Occipital lobe (tissue), 2 donors: ENCODE results near the gene DSCAM. TPM values are rescaled to one million over a fixed set of nuclear protein-coding genes. Genes with fewer than 3 reads are reported as not detected.

Experiments
- DNase-seq: peaks from one replicate; lab custom pipeline; 2025; lab: John Stamatoyannopoulos, UW
- total RNA-seq: library from RNA; depleted of rRNA; stranded (reverse); fragments of >200 nt; gene quantifications from one replicate; pipeline ENCODE4 v1.2.3, GENCODE V29; 2014

DSCAM gene
- total RNA-seq, 1 donor from 2014 or later = 13.3 TPM

DNA sequence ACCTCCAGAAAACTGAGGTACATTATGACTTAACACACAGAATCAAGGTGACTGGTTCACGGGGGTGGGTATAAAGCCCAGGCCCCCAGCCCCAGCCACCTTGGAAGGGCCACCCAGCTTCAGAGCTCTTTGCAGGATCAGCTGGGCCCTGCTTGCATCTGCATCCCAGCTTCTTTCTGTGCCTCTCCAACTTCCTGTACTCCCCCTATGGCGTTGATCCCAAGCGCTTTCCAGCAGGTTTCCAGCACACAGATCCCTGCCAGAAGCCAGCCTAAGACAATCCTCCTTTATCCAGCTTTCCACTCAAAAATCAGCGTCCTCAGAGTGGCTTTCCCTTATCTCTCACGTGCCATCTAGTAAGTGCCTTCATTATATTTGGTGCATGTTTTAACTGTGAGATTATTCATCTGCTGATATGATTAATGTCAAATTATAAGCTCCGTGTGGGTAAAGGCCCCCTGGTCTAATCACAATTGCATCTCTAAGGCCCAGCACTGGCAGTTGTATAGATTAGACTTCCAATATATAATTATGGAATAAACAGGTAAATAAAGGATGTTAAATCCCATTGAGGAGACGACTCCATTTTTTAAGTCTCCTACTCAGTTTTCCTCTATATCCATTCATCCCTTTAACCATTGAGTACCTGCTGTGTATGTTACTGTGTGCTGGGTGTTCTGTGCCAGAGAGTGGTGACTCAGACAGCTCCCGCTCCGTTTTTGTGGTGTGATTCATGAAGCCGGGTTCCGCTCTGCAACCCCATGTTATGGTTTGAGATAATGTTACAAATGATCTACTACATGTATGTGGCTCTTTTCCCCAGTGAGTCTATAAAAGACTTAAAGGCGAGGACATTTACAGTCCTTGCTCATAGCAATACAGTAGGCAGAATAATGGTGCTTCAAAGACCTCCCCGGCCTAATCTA is 592.2 kb downstream of the DSCAM start:
- DNase-seq = peak; percentile 27

DNA sequence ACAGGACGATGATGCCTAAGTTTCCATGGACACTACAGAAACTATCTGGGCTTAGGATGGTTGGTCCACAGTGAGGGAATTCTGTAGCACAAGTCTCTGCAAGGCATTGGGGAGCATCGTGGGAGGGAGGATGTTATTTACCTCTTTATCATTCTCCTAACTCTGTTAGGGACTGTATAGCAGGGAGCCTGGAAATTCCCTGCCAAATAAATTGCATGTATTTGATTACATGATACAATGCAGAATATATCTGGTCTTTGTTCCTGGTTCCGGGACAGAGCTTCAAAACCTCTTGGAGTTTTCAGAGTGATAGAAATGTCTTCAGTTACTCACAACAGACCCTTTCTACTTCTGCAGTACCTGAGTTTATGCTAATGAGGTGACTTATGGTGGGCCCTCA is 593.8 kb downstream of the DSCAM start:
- DNase-seq = no peak

DNA sequence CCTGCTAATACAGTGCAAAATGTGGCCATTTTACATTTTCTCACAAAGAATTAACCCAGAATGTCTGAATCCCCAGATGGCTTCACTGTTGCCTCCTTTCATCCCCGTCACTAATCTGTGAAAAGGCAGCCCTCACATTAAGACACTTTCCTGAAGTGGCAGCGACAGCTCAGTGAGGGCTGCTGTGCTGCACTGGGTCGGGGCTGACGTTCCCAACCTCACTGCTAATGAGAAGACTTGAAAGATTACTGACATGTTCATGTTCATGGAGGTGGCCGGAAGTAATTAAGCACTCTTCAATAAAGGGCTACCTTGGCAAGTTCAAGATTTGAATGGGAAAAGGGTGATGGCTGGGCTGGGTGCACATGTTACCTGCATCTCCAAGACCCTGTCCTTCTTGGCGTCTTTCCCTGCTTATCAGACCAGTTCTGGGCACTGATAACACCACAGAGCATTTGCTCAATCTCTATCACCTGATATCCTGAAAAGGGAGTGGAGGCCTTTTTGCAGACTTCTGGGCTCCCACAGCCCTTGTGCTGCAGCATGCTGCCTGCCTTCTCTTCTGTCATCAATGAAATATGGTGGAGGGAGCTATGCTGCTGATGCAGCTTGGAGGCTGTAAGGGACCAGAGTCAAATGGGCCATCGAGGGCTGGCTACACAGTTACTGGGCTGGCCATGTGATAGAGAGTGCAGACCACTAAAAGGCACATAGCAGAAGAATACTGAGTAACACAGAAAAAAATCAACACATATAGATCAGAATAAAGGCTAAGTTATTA is 596.3 kb downstream of the DSCAM start:
- no peak for DNase-seq

DNA sequence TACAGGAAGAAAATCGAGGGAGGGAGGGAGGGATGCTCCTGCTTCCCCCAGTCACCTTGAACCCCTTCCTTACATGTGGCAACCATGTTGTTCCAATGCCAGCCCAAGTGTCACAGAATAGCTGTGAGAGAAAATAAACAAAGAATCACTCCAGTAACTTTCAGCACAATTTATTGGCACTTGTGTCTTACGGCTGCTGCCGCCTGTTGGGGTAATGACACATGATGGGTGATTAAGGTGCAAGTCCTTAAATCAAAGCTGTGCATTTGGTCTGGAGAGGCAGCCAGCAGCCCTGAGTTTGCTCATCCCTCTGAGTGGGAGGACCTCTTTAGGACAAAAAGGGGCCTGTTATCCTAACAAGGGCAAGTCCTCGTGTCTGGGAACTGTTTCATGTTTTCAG is 602.0 kb downstream of the DSCAM start:
- DNase-seq = no peak

DNA sequence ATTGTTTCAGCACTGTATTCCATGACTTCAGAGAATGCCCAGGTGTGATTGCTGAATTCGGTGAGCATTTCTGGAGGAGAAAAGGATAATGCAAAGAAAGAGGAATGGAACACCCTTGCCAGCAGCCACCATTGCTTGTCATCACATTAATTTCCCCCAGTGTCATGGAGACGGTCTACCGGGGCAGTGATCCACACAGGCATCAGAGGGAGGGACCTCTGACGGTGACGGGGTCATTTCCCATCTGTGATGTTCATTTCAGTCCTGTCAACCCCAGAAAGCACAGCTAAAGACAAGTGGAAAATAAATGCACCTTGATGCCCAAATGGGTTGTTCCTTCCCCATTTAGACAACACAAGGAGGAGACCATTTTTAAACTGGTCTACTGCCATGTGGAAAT is 603.3 kb downstream of the DSCAM start:
- DNase-seq = no peak

DNA sequence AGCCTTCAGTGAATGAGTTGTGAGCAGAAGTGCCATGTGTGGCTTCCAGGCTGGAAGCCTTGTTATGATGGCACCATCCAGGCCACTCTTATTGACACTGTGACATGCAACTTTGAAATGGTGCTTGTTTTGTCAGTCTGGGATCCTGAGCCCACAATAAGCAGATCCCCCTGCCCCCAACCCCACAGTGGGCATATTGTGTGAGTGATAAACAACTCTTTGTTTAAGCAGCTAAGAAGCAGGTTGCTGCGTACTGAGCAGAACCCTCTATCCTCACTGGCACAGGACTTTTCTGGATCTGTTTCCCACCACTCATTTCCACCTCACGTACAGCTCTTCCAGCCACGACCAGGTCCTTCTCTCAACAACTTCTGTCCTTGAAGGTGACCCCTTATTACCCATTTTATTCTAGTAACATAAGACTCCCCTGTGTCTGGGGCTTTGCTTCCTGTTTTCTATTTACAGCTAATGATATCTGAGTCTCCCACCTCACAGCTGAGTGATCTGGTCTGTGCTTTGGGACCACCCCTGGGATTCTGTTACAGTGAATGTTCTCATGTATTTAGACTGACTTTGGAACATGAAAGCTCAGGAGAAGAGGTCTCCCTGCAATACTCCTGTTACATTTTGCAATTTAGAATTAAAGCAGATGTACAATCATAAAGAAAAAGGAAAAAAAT is 604.2 kb downstream of the DSCAM start:
- DNase-seq = no peak

DNA sequence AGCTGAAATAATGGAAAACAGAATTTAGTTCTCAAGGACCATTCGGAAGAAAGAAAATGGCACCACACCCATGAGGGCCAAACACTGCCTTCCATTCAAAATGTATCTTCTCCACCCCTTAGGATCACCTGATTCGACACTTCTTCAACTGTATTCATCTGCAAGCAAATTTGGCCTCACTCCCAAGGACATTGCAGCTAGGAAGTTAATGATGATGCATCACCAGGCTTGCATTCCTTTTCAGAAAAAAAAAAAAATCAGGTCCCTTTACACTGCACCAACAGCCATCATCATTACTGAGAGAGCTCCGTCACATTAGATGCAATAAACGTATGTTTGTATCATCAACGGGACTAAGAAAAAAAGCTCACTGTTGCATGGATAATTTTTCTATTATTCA is 611.4 kb downstream of the DSCAM start:
- DNase-seq = no peak

DNA sequence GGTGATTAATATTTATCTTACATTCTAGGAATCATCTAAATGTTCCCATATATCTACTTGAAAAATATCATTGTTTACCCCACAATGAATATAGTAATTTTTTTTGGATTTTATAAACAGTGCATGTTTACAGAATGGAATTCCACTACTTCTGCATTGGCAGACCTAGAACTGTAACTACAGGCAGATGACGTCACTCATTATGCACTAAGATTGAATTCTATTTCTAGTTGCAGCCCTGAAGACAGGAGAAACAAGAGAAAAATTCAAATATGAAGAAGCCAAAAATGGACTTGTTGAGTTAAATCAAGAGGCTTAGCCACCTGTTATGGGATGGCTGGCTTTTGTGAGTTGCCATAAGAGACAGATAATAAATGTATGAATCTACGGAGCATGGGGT is 615.0 kb downstream of the DSCAM start:
- DNase-seq = no peak

DNA sequence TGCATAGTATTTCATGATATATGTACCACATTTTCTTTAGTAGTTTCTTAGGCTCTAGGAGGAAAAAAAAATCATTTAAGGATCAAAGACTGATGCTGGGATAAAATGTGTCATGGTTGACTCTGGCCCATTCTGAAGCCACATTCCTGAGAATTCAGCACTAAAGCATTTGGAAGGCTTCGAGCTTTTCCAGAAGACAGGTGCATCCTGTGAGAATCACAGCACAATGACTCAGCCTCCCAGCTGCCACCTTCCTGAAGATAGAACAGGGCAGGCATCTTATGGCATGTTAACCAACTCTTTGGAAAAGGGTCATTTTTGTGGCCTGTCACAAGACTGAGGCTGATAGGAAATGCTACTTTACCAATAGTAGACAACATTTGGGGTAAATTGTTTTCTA is 619.9 kb downstream of the DSCAM start:
- DNase-seq = no peak

DNA sequence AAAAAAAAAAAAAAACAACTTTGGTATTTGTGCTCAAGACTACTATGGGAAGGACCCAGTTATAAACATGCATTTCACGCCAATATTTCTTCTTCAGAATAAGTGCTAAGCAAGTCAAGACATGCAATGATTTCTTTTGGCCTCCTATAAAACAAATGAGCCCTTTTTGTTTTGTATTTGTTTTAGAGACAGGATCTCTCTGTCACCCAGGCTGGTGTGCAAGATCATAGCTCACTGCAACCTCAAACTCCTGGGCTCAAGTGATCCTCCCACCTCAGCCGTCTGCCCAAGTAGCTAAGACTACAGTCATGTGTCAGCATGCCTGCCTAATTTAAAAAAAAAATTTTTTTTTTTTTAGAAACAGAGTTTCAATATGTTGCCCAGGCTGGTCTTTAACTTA is 631.0 kb downstream of the DSCAM start:
- DNase-seq = no peak

DNA sequence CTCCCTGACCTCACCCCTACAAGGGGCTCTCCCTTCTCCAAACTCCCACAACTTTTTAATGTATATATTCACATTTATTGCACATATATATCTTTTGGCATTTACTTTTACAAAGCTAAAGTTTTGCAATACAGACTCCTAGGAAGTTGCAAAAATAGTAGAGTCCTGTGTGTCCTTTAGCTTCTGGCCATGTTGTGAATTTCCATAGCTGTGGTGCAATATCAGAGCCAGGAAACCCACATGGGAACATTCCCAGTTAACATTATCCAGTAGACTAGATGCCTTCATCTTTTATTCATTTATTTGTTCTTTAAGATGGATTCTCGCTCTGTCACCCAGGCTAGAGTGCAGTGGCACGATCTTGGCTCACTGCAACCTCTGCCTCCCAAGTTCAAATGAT is 636.7 kb downstream of the DSCAM start:
- DNase-seq = no peak

DNA sequence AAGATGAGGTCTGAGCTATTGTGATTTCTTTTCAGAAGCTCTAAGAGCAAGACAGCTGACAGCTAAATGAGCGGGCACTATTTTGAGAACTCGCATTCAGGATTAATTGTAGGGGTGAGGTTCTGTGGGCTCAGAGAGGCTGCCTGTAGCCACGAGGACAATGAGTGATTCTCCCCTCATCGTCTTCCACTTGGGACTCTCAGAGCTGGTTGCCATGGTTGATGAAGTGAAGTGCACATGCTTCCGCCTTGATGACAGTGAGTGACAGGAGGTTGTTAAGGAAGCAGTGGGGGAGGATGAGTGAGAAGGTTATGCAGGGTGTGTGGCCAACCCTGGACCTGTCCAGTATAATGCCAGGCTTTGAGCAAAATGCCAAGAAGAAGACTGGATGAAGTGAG is 638.0 kb downstream of the DSCAM start:
- DNase-seq = no peak

DNA sequence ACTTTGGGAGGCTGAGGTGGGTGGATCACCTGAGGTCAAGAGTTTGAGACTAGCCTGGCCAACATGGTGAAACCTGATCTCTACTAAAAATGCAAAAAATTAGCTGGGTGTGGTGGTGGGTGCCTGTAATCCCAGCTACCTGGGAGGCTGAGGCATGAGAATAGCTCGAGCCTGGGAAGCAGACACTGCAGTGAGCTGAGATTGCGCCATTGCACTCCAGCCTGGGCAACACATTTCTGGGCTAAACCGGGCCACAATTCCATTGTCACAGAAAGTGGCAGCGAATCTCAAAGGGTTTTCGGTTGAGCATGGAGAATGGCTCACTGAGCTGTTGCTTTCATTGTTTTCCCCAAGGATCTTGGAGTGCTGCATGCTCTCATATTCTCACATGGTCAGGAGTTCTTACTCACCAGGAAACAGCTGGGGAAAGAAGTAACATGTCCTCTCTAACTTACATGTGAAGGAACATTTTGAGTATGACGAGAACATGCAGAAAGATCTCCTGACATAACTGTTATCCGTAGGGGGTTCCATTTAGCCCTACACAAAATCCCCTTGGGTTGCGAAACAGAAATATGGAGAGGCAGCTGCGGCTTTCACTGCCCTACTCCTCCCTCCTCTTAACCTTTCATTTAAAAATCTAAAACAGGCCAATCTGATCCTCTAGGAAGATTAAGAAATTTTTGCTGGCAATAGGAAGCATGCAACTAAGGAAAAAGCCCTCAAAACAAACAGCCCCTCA is 638.6 kb downstream of the DSCAM start:
- DNase-seq = no peak

DNA sequence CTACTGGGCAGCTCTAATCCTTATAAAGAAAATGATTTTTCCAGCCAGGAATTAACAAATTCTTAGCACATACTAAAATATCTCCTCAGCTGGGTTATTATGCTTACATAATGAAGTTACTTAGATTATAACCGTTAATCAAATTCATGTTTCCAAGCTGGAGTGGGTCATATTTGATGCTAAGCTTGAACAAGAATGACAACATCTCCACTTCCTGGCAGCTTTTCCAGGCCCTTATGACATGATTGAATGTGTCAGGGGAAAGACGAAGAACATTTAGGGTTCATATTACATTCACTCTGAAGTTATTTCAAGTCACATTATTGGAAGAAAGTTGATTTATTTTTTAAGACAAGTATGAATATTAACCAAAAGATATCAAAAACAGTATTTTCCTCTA is 646.0 kb downstream of the DSCAM start:
- no peak for DNase-seq

DNA sequence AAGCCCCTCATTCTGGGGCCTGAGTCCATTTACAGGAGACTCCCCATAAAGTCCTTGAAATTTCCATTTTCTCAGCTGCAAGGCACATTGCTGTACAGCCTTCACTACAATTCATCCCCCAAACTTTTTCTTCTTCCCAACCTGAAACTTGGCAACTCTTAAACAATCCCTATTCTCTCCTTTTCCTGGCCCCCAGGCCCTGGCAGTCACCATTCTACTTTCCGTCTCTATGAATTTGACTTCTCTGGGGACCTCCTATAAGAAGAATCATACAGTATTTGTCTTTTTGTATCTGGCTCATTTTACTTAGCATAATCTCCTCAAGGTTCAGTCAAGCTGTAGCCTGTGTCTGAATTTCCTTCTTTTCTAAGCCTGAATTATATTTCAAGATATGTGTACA is 646.8 kb downstream of the DSCAM start:
- DNase-seq = no peak

DNA sequence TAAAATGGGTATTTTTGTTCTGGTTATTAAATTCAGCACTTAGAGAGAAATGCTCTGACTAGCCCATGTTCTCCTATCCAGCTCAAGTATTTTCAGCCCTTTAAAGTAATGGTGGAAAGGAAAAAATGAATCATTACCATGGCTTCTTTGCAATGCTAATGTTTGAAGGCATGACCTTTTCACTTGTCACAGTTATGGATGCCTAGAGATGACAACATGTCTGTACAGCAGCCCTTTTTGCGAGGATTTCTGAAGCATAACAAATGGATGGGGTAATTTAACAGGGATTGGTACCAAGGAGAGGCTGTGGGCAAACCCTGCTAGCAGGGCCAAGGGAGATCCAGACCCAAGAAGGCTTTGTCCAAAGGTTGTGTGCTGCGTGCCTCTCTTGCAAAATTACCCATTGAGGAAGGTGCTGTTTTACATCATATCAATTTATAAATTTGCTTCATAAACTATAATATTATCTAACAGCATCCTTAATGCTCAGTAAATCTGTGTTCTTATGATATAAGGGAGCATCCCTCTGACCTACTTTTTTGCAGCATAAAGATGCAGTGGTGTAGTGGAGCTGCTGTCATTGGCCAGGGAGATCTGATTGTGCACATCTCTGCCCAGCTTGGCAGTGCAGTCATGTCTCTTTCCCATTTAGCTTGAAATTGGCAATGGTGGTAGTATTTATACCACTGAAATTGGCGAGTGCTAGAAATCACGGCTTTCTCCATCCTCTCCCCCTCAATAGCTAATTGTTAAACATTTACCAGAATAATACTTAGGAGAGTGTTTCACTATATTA is 652.6 kb downstream of the DSCAM start:
- no peak for DNase-seq

DNA sequence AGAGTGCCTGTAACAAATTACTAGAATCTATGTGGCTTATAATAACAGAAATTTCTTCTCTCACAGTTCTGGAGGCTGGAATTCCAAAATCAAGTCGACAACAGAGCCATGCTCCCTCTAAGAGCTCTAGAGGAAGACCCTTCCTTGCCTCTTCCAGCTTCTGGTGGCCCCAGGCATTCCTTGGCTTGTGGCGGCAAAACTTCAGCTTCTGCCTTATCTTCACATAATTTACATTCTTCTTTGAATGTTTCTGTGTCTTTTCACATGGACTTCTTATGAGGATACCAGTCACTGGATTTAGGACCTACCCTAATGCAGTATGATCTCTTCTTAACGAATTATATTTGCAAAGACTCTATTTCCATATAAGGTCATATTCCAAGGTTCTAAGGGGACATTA is 655.3 kb downstream of the DSCAM start:
- DNase-seq = no peak

DNA sequence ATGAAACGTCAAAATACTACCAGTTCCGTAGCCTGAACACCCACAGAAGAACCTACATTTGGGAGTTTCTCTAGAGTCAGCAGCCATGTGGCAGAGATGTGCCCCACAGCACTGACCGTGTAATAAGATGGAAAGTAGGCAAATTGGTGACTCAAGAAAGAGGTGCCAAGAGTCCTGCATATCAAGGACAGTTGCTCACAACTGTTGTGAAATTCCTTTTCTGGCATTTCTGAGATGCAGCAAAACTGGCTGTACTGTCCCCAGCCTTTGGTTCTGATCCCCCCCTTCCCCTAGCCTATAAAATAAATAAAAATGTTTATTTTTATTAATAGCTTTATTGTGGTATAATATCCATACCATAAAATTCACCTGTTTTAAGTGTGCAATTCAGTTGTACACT is 655.8 kb downstream of the DSCAM start:
- no peak for DNase-seq

DNA sequence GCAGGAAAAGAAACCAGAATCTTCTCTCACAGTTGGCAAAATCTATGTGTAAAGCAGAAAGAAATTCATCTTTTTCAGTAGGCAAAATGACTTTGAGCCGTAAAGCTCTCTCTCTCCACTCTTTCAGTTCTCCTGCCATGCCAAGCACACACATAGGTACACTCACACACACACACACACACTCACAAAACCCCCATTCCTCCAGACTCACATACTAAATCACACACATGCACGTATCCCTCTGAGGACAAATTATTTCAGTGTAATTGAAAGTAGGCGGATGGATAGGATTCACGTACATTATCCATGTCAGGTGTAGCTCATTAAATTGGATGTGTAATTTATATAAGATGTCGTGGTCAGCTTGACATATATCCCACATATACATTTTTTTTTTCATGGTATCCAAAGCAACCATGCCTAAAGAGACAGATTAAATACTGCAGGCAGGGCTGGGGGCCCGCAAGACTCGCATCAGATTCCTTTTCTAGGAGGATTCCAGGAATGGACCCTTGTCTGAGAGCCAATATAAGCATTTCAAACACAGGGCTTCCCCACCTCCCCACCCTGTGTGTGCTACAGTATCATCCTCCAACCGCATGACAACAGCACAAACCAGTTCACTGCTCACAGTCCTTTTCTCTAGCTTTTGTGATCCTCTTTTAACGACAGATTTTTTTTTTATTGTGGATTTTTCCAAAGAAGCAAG is 658.9 kb downstream of the DSCAM start:
- DNase-seq = no peak

DNA sequence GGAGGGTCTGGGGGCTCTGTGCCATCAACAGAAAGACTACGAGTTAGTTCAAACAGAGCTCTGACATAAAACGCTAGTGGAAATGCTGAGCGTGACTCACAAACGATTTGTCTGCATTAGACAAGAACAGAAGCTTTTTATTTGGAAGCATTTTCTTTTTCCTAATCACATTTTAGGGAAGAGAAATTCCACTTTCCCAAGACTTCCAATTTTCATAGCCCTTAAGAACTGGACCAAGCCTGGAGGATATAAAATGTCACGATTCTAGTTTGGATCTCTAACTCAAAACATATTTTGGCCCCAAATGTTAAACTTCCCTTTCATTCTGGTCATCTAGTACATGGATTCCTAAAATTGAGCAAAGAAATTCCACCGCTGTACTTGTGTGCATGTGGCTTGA is 659.7 kb downstream of the DSCAM start:
- DNase-seq = no peak
